Bronchial epithelial cell (primary cell): ENCODE data around the gene SMIM28. TPM values are rescaled to one million over a fixed set of nuclear protein-coding genes. Genes with fewer than 3 reads are reported as not detected.

Experiments used
- DNase-seq: peaks from one replicate; pipeline ENCODE4 v3.0.0-alpha.2; 2010; ENCODE audit warnings: low read depth
- FAIRE-seq: peaks from 2 replicates; lab custom pipeline; 2011; peaks lifted over from hg19 to GRCh38; lab: Jason Lieb, UNC
- H3K27me3 ChIP-seq: 2 replicates; pipeline ENCODE4 v1.5.1; 2011; ENCODE audit warnings: low read length; ENCODE audit not compliant: control insufficient read depth, insufficient read depth
- H3K36me3 ChIP-seq: 2 replicates; pipeline ENCODE4 v1.5.1; 2011; ENCODE audit warnings: low read length; ENCODE audit not compliant: control insufficient read depth, insufficient read depth
- H3K4me3 ChIP-seq: 2 replicates; pipeline ENCODE4 v1.5.1; 2011; ENCODE audit warnings: mild to moderate bottlenecking, low read depth, low read length, control low read depth
- CTCF ChIP-seq: IDR thresholded peaks from 2 replicates; pipeline ENCODE4 v1.5.1; 2011; ENCODE audit warnings: mild to moderate bottlenecking, moderate library complexity, low read length, control low read depth, inconsistent platforms; ENCODE audit not compliant: insufficient read depth, severe bottlenecking
- total RNA-seq: library from RNA; depleted of rRNA; stranded (reverse); fragments of >200 nt; gene quantifications from 2 replicates; pipeline ENCODE4 v1.2.1, GENCODE V29; 2014

The SMIM28 gene
- total RNA-seq, 1 donor from 2014 or later = not detected

- Histone ChIP-seq H3K27me3 (no peaks in the 10 kb centered on the region), H3K4me3 (no peak overlapping the region), H3K36me3 (peaks cover 23% of the 10 kb centered on the region)
- DNase-seq (no peak), FAIRE-seq (no peak)
- no peak for TF ChIP-seq CTCF
Measured at GRCh38 chr6:138431256-138432062, 53.8 kb downstream of the SMIM28 start.

GRCh38 chr6:138432063-138432356 is 54.3 kb downstream of the SMIM28 start:
- H3K36me3 ChIP-seq = peaks cover 22% of the 10 kb centered on the region

More at GRCh38 chr6:138432063-138432356, 54.3 kb downstream of the SMIM28 start:
- FAIRE-seq = no peak
- H3K4me3 ChIP-seq = no peak overlapping the region
- DNase-seq = no peak
- no peaks in the 10 kb centered on the region for H3K27me3 ChIP-seq
- no peak for TF ChIP-seq CTCF

Other genes with a start within 250 kb of the SMIM28 start
- gene ARFGEF3, start 216.0 kb upstream of the SMIM28 start, total RNA-seq = 10.3 and 14.2 TPM in 2 replicates
- not detected in 2 replicates for gene PBOV1, start 159.4 kb upstream of the SMIM28 start, total RNA-seq
- 64.8 and 78.2 TPM in 2 replicates for gene HEBP2, start 26.3 kb downstream of the SMIM28 start, total RNA-seq
- 6.3 and 12.5 TPM in 2 replicates for gene NHSL1, start 121.6 kb downstream of the SMIM28 start, total RNA-seq